OCI-LY7 (cell line): ENCODE measurements around the gene LDLRAD4.

Source experiments
- EZH2phosphoT487 ChIP-seq: fragments of 200-600 bp; sonication (generic); IDR thresholded peaks from 2 replicates; pipeline ENCODE4 v1.6.1; 2018; ENCODE audit warnings: low read depth, borderline replicate concordance, mild to moderate bottlenecking, mixed run types, antibody characterized with exemption, low read length, moderate library complexity, mixed read lengths
- TF ChIP-seq, protein P1 (sequence below): fragments of 200-600 bp; sonication (generic); conservative IDR thresholded peaks from 2 replicates; pipeline ENCODE4 v1.5.1; 2014; ENCODE audit warnings: mild to moderate bottlenecking, antibody characterized with exemption, low read length, moderate library complexity, mixed read lengths

DNA sequence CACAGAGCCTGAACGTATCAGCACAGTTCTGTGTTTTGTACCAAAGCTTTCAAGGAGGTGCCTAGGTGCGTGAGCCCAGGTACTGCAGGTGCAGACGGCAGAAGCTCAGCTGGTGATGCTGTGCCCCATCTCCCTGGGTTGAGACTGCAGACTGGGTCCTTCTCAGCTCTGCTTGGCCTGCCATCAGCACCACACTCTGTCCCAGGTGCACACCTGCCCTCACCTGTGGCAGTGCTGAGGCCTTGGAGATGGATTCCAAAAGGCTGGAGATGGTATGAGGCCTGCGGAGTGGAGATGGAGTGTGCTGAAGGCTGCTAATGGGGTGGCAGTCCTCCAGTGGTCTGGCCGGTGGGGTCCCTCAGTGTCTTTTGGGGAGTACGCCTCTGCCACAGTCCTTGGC, 9.3 kb downstream of the LDLRAD4 start:
- no peak for TF ChIP-seq EZH2phosphoT487
- TF ChIP-seq, protein P1, sequence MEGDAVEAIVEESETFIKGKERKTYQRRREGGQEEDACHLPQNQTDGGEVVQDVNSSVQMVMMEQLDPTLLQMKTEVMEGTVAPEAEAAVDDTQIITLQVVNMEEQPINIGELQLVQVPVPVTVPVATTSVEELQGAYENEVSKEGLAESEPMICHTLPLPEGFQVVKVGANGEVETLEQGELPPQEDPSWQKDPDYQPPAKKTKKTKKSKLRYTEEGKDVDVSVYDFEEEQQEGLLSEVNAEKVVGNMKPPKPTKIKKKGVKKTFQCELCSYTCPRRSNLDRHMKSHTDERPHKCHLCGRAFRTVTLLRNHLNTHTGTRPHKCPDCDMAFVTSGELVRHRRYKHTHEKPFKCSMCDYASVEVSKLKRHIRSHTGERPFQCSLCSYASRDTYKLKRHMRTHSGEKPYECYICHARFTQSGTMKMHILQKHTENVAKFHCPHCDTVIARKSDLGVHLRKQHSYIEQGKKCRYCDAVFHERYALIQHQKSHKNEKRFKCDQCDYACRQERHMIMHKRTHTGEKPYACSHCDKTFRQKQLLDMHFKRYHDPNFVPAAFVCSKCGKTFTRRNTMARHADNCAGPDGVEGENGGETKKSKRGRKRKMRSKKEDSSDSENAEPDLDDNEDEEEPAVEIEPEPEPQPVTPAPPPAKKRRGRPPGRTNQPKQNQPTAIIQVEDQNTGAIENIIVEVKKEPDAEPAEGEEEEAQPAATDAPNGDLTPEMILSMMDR: no peak
